Stimulated activated CD8-positive, alpha-beta memory T cell treated with anti-CD3 and anti-CD28 coated beads, Interleukin-2, amount 100 ng/mL, for 1 hour (primary cell): ENCODE data around the gene KRT80.
A peak's percentile ranks its signal among the peaks of the same experiment; 100 is the strongest.

ENCODE experiments used
- DNase-seq, 2 donors: peaks; one replicate each; pipeline ENCODE4 v3.0.0-alpha.2; 2020; ENCODE audit warnings: low read depth in 2 of 2

Gene KRT80

DNA sequence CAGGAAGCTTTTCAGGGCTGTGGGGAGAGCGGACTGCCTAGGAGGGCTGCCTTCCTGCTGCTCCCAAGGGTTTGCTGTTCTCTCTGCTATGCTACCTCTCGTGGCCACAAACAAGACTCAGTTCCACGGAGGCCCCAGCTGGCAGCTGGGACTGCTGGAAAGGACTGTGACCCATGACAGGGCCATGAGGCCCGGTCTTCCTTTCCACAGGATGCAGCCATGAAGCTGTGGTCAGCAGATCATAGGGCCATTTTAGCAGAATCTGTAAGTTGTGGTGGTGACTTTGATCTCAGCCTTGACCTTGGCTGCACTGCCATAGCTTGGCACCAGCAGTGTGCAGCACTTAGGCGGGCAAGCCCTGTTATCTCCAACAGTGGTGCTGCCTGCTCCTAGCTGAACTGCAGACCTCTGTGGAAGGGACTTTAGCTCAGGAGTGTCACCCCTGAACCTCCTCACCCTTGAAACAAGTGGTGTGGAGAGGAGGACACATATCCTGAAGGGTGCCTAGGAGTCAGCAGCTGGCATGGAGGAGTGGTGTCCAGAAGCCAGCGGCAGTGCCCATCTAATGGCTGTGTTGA lies 12.3 kb downstream of the KRT80 start:
- DNase-seq: no peak

DNA sequence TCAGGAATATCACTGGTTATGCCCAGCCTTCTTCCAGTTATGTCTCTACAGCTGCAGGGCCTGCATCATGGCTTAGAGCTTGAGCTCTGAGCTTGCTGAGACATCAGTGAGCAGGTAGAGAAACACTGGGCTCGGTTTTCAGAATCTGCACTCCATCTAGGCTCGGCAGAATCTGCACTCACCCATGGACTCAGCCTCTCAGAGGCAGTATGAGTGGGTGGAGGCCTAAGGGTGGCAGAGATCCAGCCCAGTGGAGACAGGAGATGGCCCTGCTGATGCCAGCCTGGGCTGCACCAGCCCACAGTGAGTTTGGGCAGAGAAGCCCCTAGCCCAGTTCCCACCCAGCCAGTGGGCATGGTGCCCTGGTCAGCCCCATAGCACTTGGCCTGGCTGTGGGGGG lies 12.8 kb downstream of the KRT80 start:
- no peak for DNase-seq

DNA sequence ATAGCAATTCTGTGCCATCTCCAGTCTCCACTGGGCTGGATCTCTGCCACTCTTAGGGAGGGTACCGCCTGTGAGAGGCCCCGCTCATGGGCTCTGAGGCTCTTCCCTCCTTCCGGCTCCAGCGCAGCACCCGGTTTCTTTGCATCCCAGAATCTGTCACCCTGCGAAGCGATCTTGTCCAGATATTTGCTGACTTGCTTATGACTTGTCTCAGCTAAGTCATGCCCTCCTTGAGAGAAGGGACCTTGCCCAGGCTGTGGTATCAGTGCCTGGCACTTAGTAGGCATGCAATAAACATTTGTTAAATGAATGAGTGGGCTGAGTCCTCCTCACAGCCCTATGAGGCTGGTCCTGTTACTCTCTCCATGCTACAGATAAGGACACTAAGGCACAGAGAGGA lies 13.4 kb downstream of the KRT80 start:
- DNase-seq: no peak

DNA sequence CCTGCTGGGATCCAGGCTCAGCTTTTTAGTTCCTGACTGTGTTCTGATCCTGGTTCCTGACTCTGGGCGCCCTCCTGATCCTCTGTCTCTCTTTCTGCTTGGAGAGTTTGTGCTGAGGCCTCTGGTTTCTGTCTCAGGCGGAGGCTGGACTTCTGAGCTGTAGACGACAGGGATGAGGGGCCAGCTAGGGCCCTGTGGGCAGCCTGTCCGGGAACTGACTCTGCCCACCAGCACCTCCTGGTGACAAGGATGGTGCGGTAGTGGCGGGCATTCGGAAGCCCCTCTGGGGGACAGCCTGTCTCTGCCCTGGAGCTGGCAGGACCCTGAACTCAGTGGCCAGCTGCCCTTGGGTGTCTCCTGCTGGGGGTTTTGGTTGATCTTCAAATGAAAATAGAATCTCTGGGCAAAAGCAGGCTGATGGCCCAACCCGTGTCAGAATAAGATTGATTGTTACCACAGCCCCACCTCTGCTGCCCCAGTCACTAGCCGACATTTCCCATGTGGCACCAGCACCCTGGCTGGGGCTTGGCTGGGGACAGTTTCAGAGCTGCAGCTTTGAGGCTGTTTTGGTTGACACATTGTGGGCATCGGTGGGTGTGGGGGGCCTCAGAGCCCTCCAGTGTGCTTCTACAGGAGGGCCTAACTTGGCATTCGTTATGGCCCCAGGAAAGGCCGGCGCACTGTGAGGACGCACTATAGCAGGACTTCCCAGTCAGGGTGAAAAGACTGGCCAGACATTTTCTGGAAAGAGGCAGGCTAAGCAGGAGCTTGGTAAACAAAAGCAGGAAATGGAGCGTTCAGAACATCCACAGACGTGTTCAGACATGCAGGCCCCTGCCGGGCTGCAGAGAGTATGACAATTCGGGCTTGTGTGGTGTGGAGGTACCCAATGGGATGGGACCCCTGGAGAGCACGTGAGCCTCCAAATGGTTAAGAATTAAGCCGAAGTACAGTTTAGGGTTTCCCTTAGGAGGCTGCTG lies 16.2 kb downstream of the KRT80 start:
- DNase-seq: no peak

DNA sequence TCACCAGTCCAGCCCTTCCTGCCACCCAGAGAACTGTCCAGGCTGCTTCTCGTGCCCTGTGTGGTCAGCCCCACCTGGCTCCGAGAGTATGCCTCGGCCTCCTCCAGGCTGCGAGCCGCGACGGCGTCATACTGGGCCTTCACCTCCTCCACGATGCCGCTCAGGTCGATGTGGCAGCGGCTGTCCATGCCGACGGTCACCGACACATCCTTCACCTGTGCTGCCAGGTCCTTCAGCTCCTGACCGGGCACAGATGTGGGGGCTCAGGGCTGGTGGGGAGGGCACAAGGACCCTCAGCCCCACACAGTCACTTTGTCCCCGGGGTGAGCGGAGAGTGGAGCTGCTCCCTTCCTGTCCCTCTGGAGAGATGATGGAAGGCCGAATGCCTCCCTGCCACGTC lies 18.3 kb downstream of the KRT80 start:
- no peak for DNase-seq

DNA sequence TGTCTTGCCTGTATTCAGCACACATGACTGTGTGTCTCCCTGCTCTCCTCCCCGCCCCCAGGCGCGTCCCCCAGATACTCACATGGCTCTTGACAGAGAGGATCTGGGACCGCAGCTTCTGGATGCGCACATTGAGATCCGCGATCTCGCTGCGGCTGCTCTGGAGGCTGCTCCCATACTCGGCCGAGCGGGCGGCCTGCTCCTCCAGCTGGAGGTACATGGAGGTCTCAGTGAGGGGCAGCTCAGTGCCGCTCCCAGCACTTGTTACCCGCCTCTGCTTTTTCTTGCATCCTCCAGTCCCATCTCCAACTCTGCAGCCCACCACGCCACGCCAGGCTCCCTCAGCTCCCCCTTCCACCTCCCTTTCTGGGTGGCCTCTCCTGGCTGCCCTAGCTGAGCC lies 18.9 kb downstream of the KRT80 start:
- no peak for DNase-seq

DNA sequence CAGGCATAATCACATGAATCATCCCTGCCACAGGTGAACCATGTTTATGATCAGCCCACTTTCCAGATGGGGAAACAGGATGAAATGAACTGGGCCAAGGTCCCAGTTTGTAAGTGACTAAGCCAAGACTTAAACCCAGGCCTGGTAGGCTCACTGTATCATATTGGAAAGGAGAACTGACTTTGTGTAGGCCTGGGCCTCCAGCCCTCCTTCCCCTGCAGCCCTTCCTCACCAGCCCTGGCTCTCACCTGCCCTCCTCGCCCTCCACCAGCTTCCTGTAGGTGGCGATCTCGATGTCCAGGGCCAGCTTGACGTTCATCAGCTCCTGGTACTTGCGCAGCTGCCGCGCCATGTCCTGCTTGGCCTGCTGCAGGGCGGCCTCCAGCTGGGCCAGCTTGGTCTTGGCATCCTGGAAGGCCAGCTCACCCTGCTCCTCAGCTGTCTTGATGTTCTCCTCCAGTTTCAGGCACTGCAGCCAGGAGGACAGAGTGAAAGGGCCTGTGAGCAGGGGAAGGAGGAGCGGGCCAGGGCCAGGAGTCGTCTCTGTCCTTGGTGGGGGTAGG lies 19.8 kb downstream of the KRT80 start:
- DNase-seq: no peak

DNA sequence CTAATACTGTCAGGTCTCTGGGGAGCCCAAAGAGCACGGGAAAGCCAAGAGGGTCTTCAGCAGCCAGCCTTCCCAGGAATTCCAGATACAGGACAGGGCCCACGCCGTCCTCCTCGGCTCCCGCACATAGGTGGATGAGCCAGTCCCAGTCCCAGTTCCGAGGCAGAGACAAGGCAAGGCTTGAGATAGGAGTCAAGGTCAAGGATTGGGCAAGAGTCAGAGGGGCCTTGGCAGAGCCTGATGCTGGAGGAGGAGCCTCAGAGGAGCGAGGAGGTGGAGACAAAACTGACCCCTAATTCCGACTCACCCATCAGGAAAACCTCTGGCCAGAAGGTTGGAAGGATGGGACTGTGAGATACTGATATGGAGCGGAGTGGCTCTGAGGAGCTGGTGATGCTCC lies 21.0 kb downstream of the KRT80 start:
- no peak for DNase-seq

DNA sequence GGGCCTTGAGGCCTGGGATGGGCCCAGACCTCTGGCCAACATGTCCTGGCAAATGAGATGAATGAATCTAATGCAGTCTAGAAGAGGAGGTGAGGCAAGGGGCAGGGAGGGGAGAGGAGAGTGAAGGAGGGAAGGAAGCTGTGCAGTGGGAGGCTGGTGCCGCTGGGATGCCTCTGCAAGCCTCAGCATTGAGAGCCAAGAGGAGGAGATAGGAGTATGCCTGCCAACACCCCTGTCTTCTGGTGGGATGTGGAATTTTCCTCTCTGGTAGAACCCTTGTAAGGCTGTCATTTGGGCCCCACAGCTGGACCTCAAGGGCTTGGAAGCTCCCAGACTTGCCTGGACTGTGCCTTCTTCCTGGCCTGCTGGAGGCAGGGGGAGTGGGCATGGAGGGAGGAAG lies 21.9 kb downstream of the KRT80 start:
- DNase-seq: no peak

DNA sequence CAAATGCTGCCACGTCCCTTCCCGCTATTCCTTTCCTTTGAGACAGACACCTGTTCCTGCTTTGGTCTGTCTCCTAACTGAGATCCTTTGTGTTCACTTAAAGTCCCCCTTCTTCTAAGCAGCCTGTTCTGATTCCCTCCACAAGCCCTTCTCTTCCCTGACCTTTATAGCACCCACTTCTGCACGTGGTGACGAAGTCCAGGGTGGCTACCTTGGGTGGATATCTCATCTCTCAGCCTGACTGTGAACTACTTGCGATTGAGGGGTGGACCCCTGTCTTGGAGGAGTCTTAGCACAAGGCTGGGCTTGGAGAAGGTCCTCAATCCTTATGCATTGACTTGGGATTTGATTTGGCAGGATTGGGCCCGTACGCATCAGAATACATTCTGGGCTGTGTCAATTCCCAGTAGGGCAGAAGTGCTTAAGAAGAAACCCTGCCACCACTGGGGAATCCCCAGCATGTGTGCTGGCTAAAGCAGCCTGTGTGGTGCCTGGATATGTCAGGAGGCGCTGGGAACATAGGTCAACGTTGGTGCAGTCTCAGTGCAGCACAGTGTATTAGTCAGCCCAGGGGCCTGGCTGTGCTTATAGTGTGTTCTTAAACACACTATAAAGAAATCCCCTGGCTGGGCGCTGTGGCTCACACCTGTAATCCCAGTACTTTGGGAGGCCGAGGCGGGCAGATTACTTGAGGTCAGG lies 23.6 kb downstream of the KRT80 start:
- no peak for DNase-seq

DNA sequence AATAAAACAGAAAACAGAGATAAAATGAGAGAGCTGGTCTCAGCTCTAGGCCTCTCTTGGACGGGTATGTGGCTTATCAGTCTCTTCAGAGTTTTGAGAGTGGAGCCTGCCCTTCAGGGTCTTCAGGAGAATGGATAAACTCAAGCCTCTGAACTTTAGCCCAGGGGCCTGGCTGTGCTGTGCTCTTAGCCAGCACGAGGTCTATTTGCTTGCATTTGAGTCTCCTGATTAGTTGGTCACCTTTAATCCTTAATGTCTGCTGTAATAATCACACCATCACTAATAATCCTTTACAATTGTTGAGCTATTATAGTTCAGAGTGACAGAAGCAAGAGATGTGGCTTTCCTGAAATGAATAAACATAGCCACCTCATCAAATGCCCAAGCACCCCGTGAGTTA lies 24.3 kb downstream of the KRT80 start:
- no peak for DNase-seq

DNA sequence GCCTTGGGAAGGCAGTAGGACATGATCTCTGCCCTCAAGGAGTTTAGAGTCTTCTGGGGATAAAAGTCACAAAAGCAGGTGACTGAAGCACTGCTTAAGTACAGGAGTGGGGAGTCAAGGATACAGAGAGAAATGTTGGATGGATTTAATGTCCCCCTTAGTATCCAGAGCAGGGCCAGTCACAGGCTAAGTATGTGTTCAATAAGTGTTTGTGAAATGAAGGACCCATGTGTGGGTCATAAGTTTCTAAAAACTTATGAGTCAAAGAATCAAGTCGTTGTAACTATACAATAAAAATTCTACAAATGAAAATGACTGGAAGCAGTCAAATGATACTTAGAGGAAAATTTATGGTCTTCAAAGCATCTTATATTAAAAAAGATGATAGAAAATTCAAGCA lies 25.1 kb downstream of the KRT80 start:
- no peak for DNase-seq

DNA sequence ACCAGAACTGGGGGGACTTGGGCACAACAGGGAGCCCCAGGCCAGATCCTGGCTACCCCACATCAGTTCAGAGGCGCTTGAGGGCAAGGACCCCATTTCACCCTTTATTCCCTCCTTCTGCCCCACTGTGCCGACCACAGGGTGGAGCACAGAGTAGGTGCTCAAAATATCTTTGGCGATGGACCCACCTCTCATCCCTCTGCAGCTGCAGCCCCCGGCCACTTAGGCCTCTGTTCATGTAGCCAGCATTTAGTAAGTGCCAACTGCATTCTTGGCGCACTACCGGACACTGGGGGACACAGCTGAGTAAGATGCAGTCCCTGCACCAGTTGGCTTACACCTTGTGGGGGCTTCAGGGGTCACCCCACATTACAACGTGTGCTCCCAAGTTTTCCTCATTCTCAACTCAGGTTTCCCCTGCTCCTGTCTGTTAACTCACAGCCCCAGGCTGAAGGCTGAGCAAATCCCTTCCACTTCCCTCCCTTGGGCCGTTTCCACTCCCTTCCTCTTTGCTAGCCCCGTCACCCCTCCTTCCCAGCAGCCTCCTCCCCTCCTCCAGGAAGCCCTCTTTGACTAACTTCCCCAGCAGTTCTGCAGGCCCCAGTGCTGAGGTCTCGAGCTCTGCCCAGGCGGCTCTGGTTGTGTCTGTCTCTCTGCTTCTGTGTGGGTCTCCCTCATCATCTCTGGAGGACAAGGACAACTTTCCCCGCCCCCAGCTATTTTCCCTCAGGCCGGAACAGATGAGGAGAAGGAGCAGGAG lies 26.5 kb downstream of the KRT80 start:
- no peak for DNase-seq

DNA sequence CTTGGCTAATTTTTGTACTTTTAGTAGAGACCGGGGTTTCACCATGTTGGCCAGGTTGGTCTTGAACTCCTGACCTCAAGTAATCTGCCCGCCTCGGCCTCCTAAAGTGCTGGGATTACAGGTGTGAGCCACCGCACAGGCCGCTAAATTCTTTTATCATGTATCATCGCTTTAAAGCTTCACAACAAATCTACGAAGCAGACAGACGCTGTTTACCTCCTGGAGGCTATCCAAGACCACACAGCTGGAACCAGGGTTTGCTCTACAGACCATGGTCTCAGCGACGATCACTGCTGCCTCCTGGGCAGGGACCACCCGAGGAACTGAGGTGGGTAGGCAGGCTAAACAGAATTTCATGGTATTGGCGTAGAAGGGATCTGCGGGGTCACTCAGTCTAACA lies 27.2 kb downstream of the KRT80 start:
- DNase-seq: no peak

DNA sequence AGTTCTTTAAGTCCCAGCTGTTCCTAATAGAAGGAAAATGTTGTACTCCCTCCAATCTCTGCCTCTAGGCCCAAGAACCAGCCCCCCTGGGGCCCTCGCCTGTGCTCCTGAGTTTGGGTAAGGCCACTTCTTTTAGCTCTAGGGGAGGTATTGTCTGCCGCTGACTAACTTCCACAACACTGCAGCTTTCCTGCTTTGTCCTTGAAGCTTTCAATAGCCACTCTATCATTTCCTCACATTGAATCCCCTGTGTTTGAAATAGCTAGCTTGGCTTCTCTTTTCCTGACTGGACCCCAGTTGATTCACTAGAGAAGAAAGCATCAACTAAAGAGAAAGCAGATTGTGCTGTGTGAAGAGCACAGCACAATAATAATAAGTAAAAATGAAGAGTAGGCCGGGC lies 28.8 kb downstream of the KRT80 start:
- no peak for DNase-seq

DNA sequence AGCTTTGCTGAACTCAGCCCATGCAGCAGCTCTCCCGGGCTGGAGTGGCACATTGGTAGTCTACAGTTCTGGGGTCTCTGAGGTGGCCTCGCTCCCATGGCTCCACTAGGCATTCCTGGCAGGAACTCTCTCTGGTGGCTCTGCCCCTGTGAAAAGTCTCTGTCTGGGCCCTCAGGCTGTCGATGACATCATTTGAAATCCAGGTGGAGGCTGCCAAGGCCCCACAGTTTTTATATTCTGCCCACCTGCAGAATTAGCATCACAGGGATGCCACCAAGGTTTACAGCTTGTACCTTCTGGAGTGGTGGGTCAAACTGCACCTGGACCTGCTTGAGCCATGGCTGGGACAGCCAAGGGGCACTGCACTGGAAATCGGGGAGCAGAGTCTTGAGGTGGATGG lies 31.6 kb downstream of the KRT80 start:
- DNase-seq: no peak

DNA sequence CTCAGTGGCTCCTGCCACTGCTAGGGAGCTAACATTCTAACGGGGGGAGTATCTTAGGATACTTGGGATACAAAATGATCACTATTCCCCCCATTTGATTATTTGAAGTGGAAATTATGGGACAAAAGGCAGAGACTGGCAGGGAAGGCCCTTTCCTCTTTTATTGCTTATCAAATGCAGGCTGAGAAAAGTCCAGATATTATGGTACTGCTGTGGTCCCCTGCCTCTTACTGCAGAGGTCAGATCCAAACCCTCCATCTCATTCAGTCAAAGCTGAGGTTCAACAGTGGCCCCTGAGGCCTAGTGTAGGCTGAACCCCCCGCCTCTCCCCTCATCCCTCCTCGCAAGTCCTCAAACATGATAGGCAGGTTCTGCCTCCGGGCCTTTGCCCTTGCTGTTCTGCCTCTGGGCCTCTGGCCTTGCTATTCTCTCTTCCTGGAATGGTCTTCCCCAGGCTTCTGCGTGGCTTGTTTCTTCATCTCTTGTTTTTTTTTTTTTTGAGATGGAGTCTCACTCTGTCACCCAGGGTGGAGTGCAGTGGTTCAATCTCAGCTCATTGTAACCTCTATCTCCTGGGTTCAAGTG lies 34.2 kb downstream of the KRT80 start:
- DNase-seq: no peak

DNA sequence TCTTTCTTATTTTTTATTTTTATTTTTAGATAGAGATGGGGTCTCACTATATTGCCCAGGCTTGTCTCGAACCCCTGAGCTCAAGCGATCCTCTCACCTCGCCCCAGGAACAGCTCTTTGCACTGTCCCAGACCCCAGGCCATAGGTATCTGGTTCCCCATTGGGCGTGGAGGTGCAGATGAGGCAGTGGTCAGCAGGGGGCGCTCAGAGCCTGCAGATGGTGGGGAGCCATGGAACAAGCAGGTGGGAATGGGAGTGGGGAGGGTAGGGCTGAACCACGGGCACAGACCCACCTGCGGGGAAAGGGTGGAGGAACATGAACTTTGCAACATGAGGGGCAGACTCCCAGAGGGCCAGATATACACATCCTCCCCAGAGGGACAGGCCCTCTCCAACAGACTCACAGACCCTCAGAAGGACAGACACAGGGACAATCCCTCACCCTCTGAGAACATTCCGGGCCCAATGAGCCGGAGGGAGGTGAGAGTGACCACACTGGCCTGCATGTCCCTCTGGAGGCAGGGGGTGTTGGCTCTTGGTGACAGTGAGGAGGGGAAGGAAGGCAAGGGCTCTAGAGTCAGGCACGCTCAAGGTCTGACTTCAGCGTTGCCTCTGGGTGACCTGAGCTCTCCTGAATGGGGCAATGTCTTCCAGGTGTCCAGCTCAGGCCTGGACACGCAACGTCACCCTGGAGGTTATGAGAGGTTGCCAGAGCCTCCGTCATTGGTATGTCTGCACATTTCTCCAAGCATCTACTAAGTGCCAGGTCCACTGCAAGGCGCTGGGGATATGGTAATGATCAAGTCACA lies 34.9 kb downstream of the KRT80 start:
- DNase-seq: peak; percentile 29 to 50

DNA sequence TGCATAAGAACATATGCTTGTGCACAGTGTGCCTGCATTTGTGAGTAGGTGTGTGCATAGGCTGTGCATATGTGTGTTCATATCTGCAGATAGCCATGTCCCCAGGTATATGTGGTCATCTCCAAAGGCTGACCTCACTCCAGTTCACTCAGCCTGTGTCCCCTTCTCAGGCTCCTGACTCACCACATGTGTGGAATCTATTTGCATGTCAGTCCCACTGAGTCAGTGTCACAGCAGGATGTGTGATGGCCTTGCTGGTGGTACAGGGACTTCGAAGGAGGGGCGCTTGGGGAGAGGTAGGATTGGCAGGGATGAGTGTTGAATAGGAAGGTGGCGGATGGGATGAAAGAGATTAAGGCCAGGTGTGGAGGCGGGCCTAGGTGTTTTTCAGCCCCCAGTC lies 35.5 kb downstream of the KRT80 start:
- no peak for DNase-seq

DNA sequence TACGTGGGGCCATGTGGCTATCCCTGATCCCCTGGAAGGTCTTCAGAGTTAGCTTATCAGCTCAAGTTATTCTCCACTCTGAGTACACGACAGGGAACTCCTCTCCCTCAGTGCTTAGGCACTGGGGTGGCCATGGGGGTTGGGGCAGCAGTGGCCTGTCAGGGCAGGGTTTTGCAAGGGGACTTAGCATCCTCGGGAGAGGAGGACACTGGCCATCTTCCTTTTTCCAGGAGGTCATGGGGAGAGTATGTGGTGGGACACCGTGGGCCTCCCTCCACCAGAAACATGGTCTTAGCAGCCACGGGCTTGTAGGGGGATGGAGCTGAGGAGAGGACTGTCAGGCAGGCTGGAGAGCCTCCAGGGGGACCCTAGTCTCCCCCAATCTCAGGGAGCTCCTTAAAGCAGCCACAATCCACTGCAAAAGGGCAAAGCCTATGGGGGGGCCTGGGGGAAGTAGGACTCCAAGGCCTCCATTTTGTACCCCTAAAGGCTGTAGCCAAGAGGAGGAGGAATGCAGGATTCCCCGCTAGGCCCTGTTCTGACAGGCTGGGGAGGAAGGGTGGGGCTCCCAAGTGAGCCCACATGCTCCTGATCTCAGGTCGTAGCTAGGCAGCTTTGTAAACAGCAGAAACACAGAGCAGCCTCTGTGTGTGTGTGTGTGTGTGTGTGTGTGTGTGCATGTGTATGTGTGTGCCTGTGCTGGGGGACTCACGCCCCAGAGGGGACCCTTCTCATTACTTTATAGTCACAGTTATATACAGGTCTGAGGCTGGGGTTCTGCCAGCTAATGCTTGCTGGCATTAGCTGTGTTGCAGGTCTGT lies 36.6 kb downstream of the KRT80 start:
- DNase-seq: no peak
